IMR-90 (cell line): ENCODE measurements around the gene PLCH1. TPM values are rescaled to one million over a fixed set of nuclear protein-coding genes. Genes with fewer than 3 reads are reported as not detected.

Source experiments
- ATAC-seq: fragments of 200-7000 bp; cut with Tn5 transposase; 2 replicates; pipeline ENCODE4 v1.9.1; 2020; ENCODE audit warnings: low read depth, mild to moderate bottlenecking, moderate library complexity
- BruUV-seq: library from RNA; stranded (reverse); fragments of 400-500 nt; replicated peaks from 2 replicates; lab custom pipeline; 2021; lab: Mats Ljungman, UMichigan
- CTCF ChIA-PET: fragments of 300-600 bp; formaldehyde crosslinking; extraction: SDS; loops from one replicate; lab custom pipeline; 2021; ENCODE audit warnings: antibody characterized with exemption; lab: Yijun Ruan, JAX
- POLR2A ChIA-PET: fragments of 300-600 bp; sonication (Branson Sonifier 250); formaldehyde crosslinking; loops from one replicate; lab custom pipeline; 2022; ENCODE audit warnings: antibody characterized with exemption; ENCODE audit not compliant: unreplicated experiment; lab: Charles Lee
- DNase-seq: peaks from one replicate; pipeline ENCODE4 v3.0.0; 2013
- H2AFZ ChIP-seq: replicated peaks from 2 replicates; pipeline ENCODE3; 2013; ENCODE audit warnings: low read length, mild to moderate bottlenecking; ENCODE audit not compliant: poor library complexity
- H2AK5ac ChIP-seq: 2 replicates; pipeline ENCODE4 v1.6.1; 2013; ENCODE audit warnings: low read depth, low read length, inconsistent platforms
- H2AK9ac ChIP-seq: replicated peaks from 2 replicates; pipeline ENCODE3; 2013; ENCODE audit warnings: mild to moderate bottlenecking, low read depth, low read length, moderate library complexity; ENCODE audit not compliant: poor library complexity
- H2BK120ac ChIP-seq: 2 replicates; pipeline ENCODE4 v1.6.1; 2013; ENCODE audit warnings: low read depth, low read length, inconsistent platforms
- H2BK15ac ChIP-seq: 3 replicates; pipeline ENCODE4 v1.6.1; 2013; ENCODE audit warnings: low read depth, low read length, inconsistent platforms
- H2BK20ac ChIP-seq: 2 replicates; pipeline ENCODE4 v1.6.1; 2013; ENCODE audit warnings: low read depth, mild to moderate bottlenecking, inconsistent platforms, low read length, moderate library complexity
- H2BK5ac ChIP-seq: 2 replicates; pipeline ENCODE4 v1.6.1; 2013; ENCODE audit warnings: mild to moderate bottlenecking, low read depth, low read length, inconsistent platforms; ENCODE audit not compliant: poor library complexity, severe bottlenecking
- H3K14ac ChIP-seq: replicated peaks from 2 replicates; pipeline ENCODE4 v1.6.1; 2013; ENCODE audit warnings: low read depth, low read length, inconsistent platforms
- H3K18ac ChIP-seq: 2 replicates; pipeline ENCODE4 v1.6.1; 2013; ENCODE audit warnings: low read depth, low read length, control low read depth
- H3K23ac ChIP-seq: 2 replicates; pipeline ENCODE4 v1.6.1; 2013; ENCODE audit warnings: low read depth, low read length, inconsistent platforms
- H3K27ac ChIP-seq: 2 replicates; pipeline ENCODE4 v1.5.1; 2013; ENCODE audit warnings: mild to moderate bottlenecking, control low read depth, low read length; ENCODE audit not compliant: insufficient read depth
- H3K27me3 ChIP-seq: 2 replicates; pipeline ENCODE4 v1.6.1; 2013; ENCODE audit warnings: low read length; ENCODE audit not compliant: control insufficient read depth, insufficient read depth
- H3K36me3 ChIP-seq: 2 replicates; pipeline ENCODE4 v1.6.1; 2013; ENCODE audit warnings: low read length, mixed read lengths; ENCODE audit not compliant: control insufficient read depth, insufficient read depth
- H3K4ac ChIP-seq: 2 replicates; pipeline ENCODE4 v1.6.1; 2013; ENCODE audit warnings: low read depth, low read length, inconsistent platforms
- H3K4me1 ChIP-seq: 2 replicates; pipeline ENCODE4 v1.6.1; 2013; ENCODE audit warnings: low read length, mixed read lengths; ENCODE audit not compliant: control insufficient read depth, insufficient read depth
- H3K4me2 ChIP-seq: 2 replicates; pipeline ENCODE4 v1.6.1; 2013; ENCODE audit warnings: low read depth, mild to moderate bottlenecking, control low read depth, low read length, moderate library complexity
- H3K4me3 ChIP-seq: 2 replicates; pipeline ENCODE4 v1.5.1; 2013; ENCODE audit warnings: low read depth, mild to moderate bottlenecking, control low read depth, low read length, moderate library complexity; ENCODE audit not compliant: insufficient read depth
- H3K56ac ChIP-seq: 2 replicates; pipeline ENCODE4 v1.6.1; 2013; ENCODE audit warnings: low read length, inconsistent platforms; ENCODE audit not compliant: insufficient read depth; ENCODE audit errors: extremely low read depth
- H3K79me1 ChIP-seq, 2 experiments: 2 replicates each; pipeline ENCODE4 v1.6.1; 2013; ENCODE audit warnings: low read length in 2 of 2, inconsistent platforms in 1 of 2, low read depth in 1 of 2
- H3K9ac ChIP-seq: 2 replicates; pipeline ENCODE4 v1.6.1; 2013; ENCODE audit warnings: low read depth, low read length, control low read depth
- H3K9me1 ChIP-seq: 2 replicates; pipeline ENCODE4 v1.6.1; 2013; ENCODE audit warnings: low read length, inconsistent platforms; ENCODE audit not compliant: insufficient read depth
- H3K9me3 ChIP-seq: 2 replicates; pipeline ENCODE4 v1.6.1; 2013; ENCODE audit warnings: low read length; ENCODE audit not compliant: control insufficient read depth, insufficient read depth
- H4K20me1 ChIP-seq: 2 replicates; pipeline ENCODE4 v1.6.1; 2013; ENCODE audit warnings: low read length, inconsistent platforms; ENCODE audit not compliant: insufficient read depth
- H4K5ac ChIP-seq: 2 replicates; pipeline ENCODE4 v1.6.1; 2013; ENCODE audit warnings: mild to moderate bottlenecking, low read depth, low read length, control low read depth
- H4K8ac ChIP-seq, 2 experiments: 2 replicates each; pipeline ENCODE4 v1.6.1; 2013; ENCODE audit warnings: low read depth in 2 of 2, low read length in 2 of 2, control low read depth in 1 of 2, inconsistent platforms in 1 of 2
- H4K91ac ChIP-seq: 2 replicates; pipeline ENCODE4 v1.6.1; 2013; ENCODE audit warnings: low read depth, low read length, inconsistent platforms; ENCODE audit not compliant: insufficient read depth
- BHLHE40 ChIP-seq: fragments of 150-350 bp; IDR thresholded peaks from 2 replicates; pipeline ENCODE4 v1.6.1; 2016; ENCODE audit warnings: mild to moderate bottlenecking, low read depth, low read length
- CEBPB ChIP-seq: IDR thresholded peaks from 2 replicates; pipeline ENCODE4 v1.6.1; 2012; ENCODE audit warnings: low read depth, low read length, improper control_type of control experiment
- CHD1 ChIP-seq: IDR thresholded peaks from 2 replicates; pipeline ENCODE4 v1.6.1; 2012; ENCODE audit warnings: low read depth, low read length, improper control_type of control experiment
- CTCF ChIP-seq: conservative IDR thresholded peaks from 2 replicates; pipeline ENCODE4 v1.5.1; 2012; ENCODE audit warnings: mild to moderate bottlenecking, low read depth, low read length, improper control_type of control experiment
- ELK1 ChIP-seq: fragments of 150-350 bp; IDR thresholded peaks from 2 replicates; pipeline ENCODE4 v1.6.1; 2016; ENCODE audit warnings: low read depth, mild to moderate bottlenecking, low read length, moderate library complexity, borderline replicate concordance
- FOS ChIP-seq: fragments of 150-350 bp; IDR thresholded peaks from 2 replicates; pipeline ENCODE4 v1.6.1; 2016; ENCODE audit warnings: low read depth, low read length
- MAFK ChIP-seq: IDR thresholded peaks from 2 replicates; pipeline ENCODE4 v1.6.1; 2012; ENCODE audit warnings: low read depth, low read length, improper control_type of control experiment
- MAZ ChIP-seq: IDR thresholded peaks from 2 replicates; pipeline ENCODE4 v1.6.1; 2012; ENCODE audit warnings: low read depth, mild to moderate bottlenecking, low read length, improper control_type of control experiment, moderate library complexity, borderline replicate concordance
- MXI1 ChIP-seq: IDR thresholded peaks from 2 replicates; pipeline ENCODE4 v1.6.1; 2012; ENCODE audit warnings: low read depth, mild to moderate bottlenecking, low read length, moderate library complexity, borderline replicate concordance
- NFE2L2 ChIP-seq: fragments of 150-350 bp; IDR thresholded peaks from 2 replicates; pipeline ENCODE4 v1.6.1; 2016; ENCODE audit warnings: low read depth, mild to moderate bottlenecking, low read length
- POLR2A ChIP-seq: IDR thresholded peaks from 2 replicates; pipeline ENCODE4 v1.6.1; 2012; ENCODE audit warnings: mild to moderate bottlenecking, low read depth, low read length
- RAD21 ChIP-seq: IDR thresholded peaks from 2 replicates; pipeline ENCODE4 v1.6.1; 2012; ENCODE audit warnings: low read length, improper control_type of control experiment
- RCOR1 ChIP-seq: IDR thresholded peaks from 2 replicates; pipeline ENCODE4 v1.6.1; 2012; ENCODE audit warnings: mild to moderate bottlenecking, low read length, improper control_type of control experiment; ENCODE audit not compliant: insufficient replicate concordance
- RFX5 ChIP-seq: IDR thresholded peaks from 2 replicates; pipeline ENCODE4 v1.8.0; 2012; ENCODE audit warnings: low read depth, mild to moderate bottlenecking, low read length, moderate library complexity
- SMC3 ChIP-seq: fragments of 150-350 bp; IDR thresholded peaks from 2 replicates; pipeline ENCODE4 v1.6.1; 2016; ENCODE audit warnings: low read depth, mild to moderate bottlenecking, antibody characterized with exemption, low read length, moderate library complexity
- USF2 ChIP-seq: fragments of 150-350 bp; IDR thresholded peaks from 2 replicates; pipeline ENCODE4 v1.6.1; 2017; ENCODE audit warnings: mild to moderate bottlenecking, antibody characterized with exemption, low read length, low read depth
- WGBS, 2 experiments: methylation state at CpG; one replicate each; pipeline versions ENCODE4 v1.1.5 to v1.1.7; 2013; ENCODE audit warnings: missing lambda C conversion rate in 2 of 2; ENCODE audit not compliant: insufficient read length in 1 of 2; ENCODE audit errors: extremely low coverage in 2 of 2; 5-methylcytosine and 5-hydroxymethylcytosine counted together
- dilution Hi-C: fragments of 300-500 bp; cut with HindIII; formaldehyde crosslinking; loops from one replicate; pipeline ENCODE4 v1.14.3; 2018; ENCODE audit warnings: low sequenced_read_pairs; ENCODE audit not compliant: unreplicated experiment
- in situ Hi-C: fragments of 300-500 bp; cut with MboI; formaldehyde crosslinking; loops from 3 replicates; pipeline ENCODE4 v1.14.3; 2019; ENCODE audit warnings: low sequenced_read_pairs, inconsistent platforms, mixed read lengths
- intact Hi-C: fragments of 100-400 bp; cut with micrococcal nuclease; formaldehyde crosslinking; loops from 2 replicates; pipeline ENCODE4 v1.10.0; 2022
- polyA plus RNA-seq, 3 experiments: library from polyadenylated mRNA; depleted of rRNA; stranded (reverse); fragments of >200 nt; gene quantifications; 2 replicates each; pipeline ENCODE4 v1.2.3, GENCODE V29; 2012; ENCODE audit warnings: low replicate concordance in 1 of 3
- total RNA-seq: library from RNA; depleted of rRNA; stranded (reverse); fragments of >200 nt; gene quantifications from 2 replicates; pipeline ENCODE4 v1.2.3, GENCODE V29; 2012

The PLCH1 gene
- total and polyA plus RNA-seq, 2 of the 4 experiments (the other 2 are of a cell fraction), result not detected

- dilution Hi-C loops (no loop called here), in situ Hi-C loops (loop anchor here (10.0 kb wide), 1 partner anchor 354 kb away; no protein-coding TSS in a partner anchor), intact Hi-C loops (no loop called here)
- Histone ChIP-seq H3K4me1 (no peaks in the 10 kb centered on the region), H3K27me3 (peaks cover 2% of the 10 kb centered on the region; the same call in 1 of the 2 replicates), H3K9ac (no peak overlapping the region), H2BK20ac (no peak overlapping the region), H2AK5ac (no peak overlapping the region), H2AK9ac (no peak overlapping the region), H4K20me1 (no peaks in the 10 kb centered on the region), H3K79me1 (no peaks in the 10 kb centered on the region), H2BK15ac (no peak overlapping the region), H2BK120ac (no peak overlapping the region), H2BK5ac (no peak overlapping the region), H4K8ac (no peak overlapping the region), H3K9me3 (no peaks in the 10 kb centered on the region), H3K56ac (no peak overlapping the region), H3K4me3 (no peak overlapping the region), H3K23ac (no peak overlapping the region), H3K18ac (no peak overlapping the region), H3K36me3 (no peaks in the 10 kb centered on the region), H3K14ac (no peak overlapping the region), H3K4ac (no peak overlapping the region), H4K5ac (no peak overlapping the region), H2AFZ (no peak overlapping the region), H3K27ac (no peak overlapping the region), H3K4me2 (no peak overlapping the region), H3K9me1 (no peaks in the 10 kb centered on the region), H4K91ac (no peak overlapping the region)
- ATAC-seq (no peak), DNase-seq (no peak)
- CTCF ChIA-PET, result no interaction called here
- no TSS peak for BruUV-seq
- POLR2A ChIA-PET, result no interaction called here
- TF ChIP-seq ELK1 (no peak), CTCF (no peak), MAFK (no peak), MXI1 (no peak), POLR2A (no peak), CHD1 (no peak), FOS (no peak), SMC3 (no peak), RFX5 (no peak), RCOR1 (no peak), USF2 (no peak), BHLHE40 (no peak), MAZ (no peak), CEBPB (no peak), NFE2L2 (no peak), RAD21 (no peak)
- no CpG with 5 or more reads among the region's 1 CpG for WGBS, 2 experiments
Observed at GRCh38 chr3:155350571-155350970, 394.3 kb downstream of the PLCH1 start.
